HG03575 (cell line): ENCODE measurements around the gene SCAMP1.

Experiments
- ATAC-seq: cut with Tn5 transposase; IDR thresholded peaks from one replicate; pipeline ENCODE4 v1.9.1; 2021; ENCODE audit not compliant: unreplicated experiment, insufficient number of reproducible peaks, low FRiP score; ENCODE audit errors: extremely low read depth

Gene SCAMP1, protein sequence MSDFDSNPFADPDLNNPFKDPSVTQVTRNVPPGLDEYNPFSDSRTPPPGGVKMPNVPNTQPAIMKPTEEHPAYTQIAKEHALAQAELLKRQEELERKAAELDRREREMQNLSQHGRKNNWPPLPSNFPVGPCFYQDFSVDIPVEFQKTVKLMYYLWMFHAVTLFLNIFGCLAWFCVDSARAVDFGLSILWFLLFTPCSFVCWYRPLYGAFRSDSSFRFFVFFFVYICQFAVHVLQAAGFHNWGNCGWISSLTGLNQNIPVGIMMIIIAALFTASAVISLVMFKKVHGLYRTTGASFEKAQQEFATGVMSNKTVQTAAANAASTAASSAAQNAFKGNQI

DNA sequence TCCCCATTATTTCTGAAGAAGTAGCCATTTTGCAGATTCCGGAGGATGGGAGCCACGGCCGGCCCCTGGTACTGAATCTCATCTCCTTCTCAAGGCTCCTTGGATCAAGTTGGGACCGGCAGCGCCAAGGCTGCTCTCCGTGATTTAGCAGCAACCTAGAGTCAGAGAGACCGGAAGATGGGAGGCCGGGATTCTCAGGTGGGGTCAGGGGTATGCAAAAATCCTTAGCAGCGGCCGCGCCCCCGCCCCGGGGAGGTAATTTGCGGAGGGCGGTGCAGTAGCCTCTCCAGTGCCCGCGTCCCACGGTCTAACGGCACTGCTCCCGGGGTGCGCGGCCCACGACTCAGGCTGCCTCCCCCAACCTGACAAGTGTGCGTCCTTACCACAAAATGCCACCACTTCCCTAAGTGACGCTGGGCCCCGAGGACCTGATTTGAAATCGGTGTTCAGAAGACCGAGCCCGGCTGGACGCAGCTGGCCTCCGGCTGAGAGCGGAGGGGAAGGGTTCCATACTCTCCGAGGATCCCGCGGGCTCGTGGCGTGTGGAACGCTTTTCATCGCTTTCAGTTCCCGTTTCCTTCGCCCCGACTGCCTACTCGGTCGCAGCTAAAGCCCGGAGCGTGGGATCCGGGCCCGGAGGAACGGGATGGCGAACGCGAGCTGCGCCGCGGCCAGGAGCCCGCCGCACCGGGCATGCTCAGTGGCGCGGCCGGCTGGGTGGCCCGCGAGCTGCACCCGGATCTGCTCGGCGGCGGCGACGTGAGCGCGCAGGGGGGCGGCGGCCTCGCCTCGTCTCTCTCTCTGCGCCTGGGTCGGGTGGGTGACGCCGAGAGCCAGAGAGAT, at the start of gene SCAMP1:
Gene SCAMP1, plus strand, starts transcription at position 787 of the 843 bp plus-strand sequence. Its CDS starts 55 bp downstream, at position 842.
- peak; percentile 38 for ATAC-seq

GRCh38 chr5:78317515-78317914, 42.9 kb upstream of the SCAMP1 start:
- no peak for ATAC-seq

DNA sequence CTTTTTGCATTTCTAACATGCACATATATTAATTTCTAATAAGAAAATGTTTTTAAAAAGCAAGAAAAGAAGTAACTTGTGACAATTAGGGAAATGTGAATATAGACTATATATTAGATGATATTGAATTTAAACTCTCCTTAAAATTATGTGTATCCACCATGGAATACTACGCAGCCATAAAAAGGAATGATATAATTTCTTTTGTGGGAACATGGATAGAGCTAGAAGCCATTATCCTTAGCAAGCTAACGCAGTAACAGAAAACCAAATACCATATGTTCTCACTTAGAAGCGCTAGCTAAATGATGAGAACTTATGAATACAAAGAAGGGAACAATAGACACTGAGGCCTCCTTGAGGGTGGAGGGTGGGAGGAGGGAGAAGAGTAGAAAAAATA, 42.1 kb upstream of the SCAMP1 start:
- no peak for ATAC-seq

GRCh38 chr5:78320401-78320800, 40.0 kb upstream of the SCAMP1 start:
- ATAC-seq, result no peak

- no peak for ATAC-seq
Measured at GRCh38 chr5:78323241-78323640, 37.2 kb upstream of the SCAMP1 start.

DNA sequence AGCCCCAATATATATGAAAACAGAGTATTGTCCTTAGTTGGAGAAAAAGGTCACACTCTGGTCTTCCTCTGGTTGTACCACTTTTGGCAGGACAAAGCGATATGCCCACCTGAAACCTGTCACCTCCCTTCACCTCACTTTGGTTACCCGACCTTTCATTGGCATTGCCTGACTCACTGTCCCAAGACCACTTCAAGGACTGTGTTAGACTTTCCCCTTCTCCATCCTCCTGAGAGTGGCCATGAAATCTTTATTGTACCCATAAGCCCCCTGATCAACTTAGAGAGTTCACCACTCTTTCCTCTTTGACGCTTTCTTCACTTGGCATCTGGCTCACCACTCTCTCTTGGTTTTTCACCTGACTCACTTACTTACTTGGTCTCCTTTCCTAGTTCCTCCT, 33.5 kb upstream of the SCAMP1 start:
- ATAC-seq, result no peak

GRCh38 chr5:78327761-78328510, 32.5 kb upstream of the SCAMP1 start:
- no peak for ATAC-seq

- no peak for ATAC-seq
Measured at GRCh38 chr5:78328585-78329173, 31.7 kb upstream of the SCAMP1 start.

DNA sequence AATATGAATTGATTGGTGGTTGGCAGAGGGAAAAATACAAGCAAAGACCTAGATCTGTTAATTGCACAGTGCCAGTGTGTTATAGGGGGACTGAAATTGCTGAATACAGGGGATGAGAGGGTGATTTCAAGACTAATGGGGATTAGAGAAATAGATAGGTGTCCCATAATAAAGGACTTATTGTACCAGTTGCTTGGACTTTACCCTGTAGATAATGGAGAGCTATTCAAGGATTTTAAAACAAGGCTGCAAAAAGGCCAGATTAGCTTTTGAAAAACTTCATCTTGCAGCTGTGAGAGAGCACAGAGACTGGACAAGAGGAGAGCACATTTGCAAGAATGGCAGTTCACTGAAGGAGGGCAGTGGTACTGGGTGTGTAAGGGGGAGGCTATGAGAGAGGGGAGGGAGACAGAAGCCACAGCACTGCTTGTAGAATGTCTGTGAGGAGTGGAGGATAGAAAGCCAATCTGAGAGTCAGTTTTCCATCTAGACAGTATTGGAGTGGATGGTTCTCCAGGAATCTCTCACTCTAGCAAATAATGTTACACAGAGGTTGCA, 28.8 kb upstream of the SCAMP1 start:
- no peak for ATAC-seq

DNA sequence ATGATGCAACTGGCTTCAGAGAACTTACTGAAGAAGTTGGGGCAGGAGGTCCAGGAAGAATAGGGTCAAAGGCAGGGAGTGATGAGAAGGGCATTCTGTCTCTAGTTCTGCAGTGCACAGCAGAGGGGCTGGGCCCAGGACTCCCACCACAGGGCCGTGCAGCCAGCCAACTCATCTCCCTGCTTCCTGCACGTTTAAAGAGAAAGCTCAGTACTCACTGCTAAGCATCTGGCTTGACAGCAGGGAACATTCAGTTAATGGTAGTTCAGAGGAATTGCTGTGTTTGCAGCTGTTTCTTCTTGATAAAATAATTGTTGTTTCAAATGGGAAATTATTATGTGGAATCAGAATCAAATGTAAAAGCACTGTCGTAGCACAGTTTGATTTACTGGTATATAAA, 25.6 kb upstream of the SCAMP1 start:
- ATAC-seq, result no peak

- ATAC-seq, result no peak
Measured at GRCh38 chr5:78335976-78336375, 24.4 kb upstream of the SCAMP1 start.

DNA sequence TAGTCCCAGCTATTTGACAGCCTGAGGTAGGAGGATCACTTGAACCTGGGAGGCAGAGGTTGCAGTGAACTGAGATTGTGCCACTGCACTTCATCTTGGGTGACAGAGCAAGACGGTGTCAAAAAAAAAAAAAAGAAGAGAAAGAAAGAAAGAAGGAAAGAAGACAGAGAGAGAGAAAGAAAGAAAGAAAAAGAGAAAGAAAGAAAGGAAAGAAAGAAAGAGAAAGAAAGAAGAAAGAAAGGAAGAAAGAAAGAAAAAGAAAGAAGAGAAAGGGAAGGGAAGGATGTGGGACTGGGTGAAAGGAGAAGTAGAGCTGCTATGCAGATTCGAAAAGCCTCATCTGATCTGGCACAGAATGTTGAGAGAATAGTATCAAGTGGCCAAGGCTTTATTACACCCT, 23.7 kb upstream of the SCAMP1 start:
- no peak for ATAC-seq

DNA sequence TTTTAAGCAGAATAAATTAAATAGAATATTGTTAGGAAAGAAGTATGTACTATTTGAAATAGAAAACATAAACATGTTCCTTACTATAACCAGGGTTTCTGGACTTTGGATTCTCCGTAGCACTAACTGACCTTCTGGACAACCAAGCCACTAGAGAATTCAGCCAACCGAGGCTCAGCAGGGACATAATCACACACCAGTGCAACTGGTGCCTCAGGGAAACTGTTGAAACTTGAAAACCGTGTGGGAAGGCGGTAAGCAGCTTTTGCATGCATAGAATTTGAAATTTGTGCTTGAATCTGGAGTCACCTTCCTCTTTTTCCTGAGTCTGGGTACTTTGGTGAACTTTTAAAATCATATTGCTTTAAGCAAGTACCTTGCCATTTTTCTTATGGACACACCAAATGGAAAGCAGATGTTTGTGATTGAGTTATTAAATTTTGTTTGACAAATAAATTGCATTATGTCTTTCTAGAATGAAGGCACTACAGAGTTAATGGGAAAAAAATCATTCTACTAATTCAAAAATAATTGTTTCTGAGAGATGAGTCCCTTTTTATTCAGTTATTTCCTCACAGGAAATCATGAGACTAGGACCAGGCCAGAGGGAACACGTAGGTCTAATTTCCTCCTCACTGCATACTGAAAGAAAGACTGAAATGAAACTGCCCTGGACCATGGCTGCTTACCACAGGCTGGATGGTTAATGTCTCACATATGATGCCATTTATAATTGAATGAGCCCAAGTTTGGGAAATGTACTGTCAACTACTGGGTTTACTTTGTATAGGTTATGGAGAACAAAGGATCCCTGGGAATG, 20.6 kb upstream of the SCAMP1 start:
- no peak for ATAC-seq

DNA sequence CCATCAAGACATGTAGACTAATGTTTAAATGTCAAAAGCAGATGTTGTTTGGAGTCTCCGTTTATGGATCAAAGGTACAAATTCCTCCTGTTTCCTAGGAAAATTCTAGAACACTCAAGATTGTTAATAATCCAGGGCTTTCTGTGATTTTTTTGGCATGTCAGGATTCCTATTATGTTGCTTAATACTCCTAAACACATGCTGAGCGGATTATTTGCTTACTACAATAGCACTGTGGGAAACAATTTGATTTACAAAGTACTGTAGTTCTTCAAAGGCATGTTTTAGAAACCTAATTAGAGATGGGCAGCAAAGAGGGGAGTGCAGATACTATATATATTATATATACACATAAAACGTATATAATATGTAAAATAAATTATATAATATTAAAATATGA, 19.0 kb upstream of the SCAMP1 start:
- no peak for ATAC-seq

DNA sequence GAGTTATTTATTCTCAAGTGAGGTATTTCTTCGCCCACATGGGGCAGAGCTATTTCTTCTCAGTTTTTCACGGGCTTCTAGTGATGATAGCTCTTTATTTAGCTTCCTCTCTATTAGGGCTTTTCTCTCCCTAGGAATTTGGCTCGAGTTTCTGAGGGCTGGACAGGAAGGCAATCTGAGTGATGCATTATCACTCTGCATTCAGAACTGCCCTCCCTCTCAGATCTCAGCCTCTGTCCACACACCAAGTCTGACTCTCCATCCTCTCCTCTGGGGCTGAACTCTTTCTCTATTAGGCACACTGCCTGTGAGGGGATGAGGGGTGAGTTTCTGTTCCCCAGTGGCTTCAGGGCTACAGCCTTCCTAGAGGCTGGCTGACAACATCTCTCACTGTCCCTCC, 14.9 kb upstream of the SCAMP1 start:
- no peak for ATAC-seq

DNA sequence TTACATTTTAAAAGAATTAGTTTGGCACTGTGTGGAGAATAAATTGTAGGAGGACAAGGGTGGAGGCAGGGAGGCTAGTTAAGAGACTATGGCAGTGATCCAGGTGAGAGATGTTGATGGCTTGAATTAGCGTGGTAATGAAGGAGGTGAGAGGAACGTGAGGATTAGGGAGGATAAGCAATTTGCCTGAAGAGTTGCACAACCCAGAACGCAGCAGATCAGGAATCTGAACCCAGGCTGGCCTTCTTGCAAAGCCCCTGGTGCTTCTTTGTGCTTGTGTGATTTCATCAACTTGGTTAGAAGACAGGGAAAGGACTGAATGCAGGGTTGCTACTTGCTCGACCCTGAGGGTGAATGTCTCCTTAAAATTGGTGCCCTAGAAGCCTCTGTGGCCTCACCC, 6.9 kb upstream of the SCAMP1 start:
- no peak for ATAC-seq

DNA sequence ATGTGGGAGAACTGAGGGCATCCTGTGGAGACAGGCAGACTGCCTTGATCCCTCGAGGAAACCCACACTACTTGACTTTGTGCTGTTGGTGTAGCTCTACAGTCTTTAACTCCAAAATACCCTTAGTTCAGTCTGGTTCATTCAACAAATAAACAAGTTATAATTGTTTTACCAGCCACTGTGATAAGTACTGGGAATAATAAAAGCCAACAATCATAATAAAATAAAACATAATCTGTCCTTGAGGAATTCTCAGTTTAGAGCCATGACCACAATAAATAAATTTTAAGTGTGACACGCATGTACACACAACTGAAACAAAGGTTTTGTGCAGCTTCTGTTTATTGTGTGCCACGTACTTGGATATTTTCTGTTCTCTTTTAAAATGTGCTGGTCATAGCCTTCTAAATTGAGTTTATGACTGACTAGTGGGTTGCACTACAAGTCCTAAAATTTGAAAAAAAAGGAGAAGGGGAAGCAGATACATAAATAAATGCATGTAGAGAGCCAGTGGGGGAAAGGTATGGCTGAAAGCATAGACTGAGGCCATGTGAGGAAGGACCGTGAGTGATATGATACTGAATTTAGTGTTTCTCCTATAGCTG, 6.2 kb upstream of the SCAMP1 start:
- ATAC-seq, result no peak

DNA sequence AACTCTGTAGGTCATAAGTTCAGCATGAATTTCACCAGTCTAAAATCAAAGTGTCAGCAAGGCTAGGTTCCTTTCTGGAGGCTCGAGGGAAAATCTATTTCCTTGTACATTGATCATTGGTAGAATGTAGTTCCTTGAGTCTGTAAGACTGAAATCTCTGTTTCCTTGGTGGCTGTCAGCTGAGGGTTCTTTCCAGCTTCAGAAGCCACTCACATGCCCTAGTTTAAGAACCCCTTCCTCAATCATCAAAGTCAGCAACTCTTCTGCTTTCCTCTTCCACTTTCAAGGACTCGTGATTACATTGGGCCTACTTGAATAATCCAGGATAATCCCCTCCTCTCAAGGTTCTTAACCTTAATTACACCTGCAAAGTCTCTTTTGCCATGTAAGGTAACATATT, 4.9 kb upstream of the SCAMP1 start:
- no peak for ATAC-seq
